H9 (cell line): ENCODE measurements around the gene MFSD12. TPM values are rescaled to one million over a fixed set of nuclear protein-coding genes. Genes with fewer than 3 reads are reported as not detected.

Source experiments
- DNase-seq: peaks from one replicate; pipeline ENCODE4 v3.0.0-alpha.2; 2017
- H2AFZ ChIP-seq: one replicate; pipeline ENCODE4 v1.6.1; 2013; ENCODE audit warnings: mild to moderate bottlenecking, low read length, control low read depth, moderate library complexity
- H2AK5ac ChIP-seq: 2 replicates; pipeline ENCODE4 v1.6.1; 2013; ENCODE audit warnings: low read length, control low read depth, mixed read lengths; ENCODE audit not compliant: insufficient read length
- H2BK120ac ChIP-seq: one replicate; pipeline ENCODE4 v1.6.1; 2013; ENCODE audit warnings: low read depth, mild to moderate bottlenecking, low read length, control low read depth, inconsistent platforms; ENCODE audit not compliant: poor library complexity, severe bottlenecking
- H2BK12ac ChIP-seq: 2 replicates; pipeline ENCODE4 v1.6.1; 2013; ENCODE audit warnings: low read length, control low read depth, mixed read lengths, low read depth; ENCODE audit not compliant: insufficient read length
- H2BK15ac ChIP-seq: 2 replicates; pipeline ENCODE4 v1.6.1; 2013; ENCODE audit warnings: low read depth, low read length, control low read depth
- H2BK20ac ChIP-seq: one replicate; pipeline ENCODE4 v1.6.1; 2013; ENCODE audit warnings: low read depth, mild to moderate bottlenecking, low read length, control low read depth, inconsistent platforms; ENCODE audit not compliant: poor library complexity, severe bottlenecking
- H2BK5ac ChIP-seq: 2 replicates; pipeline ENCODE4 v1.6.1; 2013; ENCODE audit warnings: low read length, control low read depth, mixed read lengths; ENCODE audit not compliant: insufficient read length
- H3K14ac ChIP-seq: 2 replicates; pipeline ENCODE4 v1.6.1; 2013; ENCODE audit warnings: low read length, control low read depth; ENCODE audit not compliant: insufficient read depth
- H3K18ac ChIP-seq: 2 replicates; pipeline ENCODE4 v1.6.1; 2013; ENCODE audit warnings: low read depth, mild to moderate bottlenecking, mixed read lengths, low read length, control low read depth; ENCODE audit not compliant: insufficient read length
- H3K23ac ChIP-seq: 2 replicates; pipeline ENCODE4 v1.6.1; 2013; ENCODE audit warnings: low read length, control low read depth, mixed read lengths, low read depth; ENCODE audit not compliant: insufficient read length
- H3K23me2 ChIP-seq: 2 replicates; pipeline ENCODE4 v1.6.1; 2013; ENCODE audit warnings: low read depth, mild to moderate bottlenecking, mixed read lengths, low read length, control low read depth; ENCODE audit not compliant: insufficient read length, poor library complexity, severe bottlenecking
- H3K27ac ChIP-seq: 2 replicates; pipeline ENCODE4 v1.5.1; 2013; ENCODE audit warnings: low read length, control low read depth, mixed read lengths, low read depth; ENCODE audit not compliant: insufficient read length
- H3K27me3 ChIP-seq: 2 replicates; pipeline ENCODE4 v1.6.1; 2013; ENCODE audit warnings: low read length, control low read depth, inconsistent platforms; ENCODE audit not compliant: insufficient read depth
- H3K4ac ChIP-seq: 2 replicates; pipeline ENCODE4 v1.6.1; 2013; ENCODE audit warnings: low read depth, mild to moderate bottlenecking, control low read depth, inconsistent platforms, low read length, moderate library complexity
- H3K4me1 ChIP-seq: 2 replicates; pipeline ENCODE4 v1.6.1; 2013; ENCODE audit warnings: low read length, control low read depth, inconsistent platforms; ENCODE audit not compliant: insufficient read depth
- H3K4me2 ChIP-seq: 2 replicates; pipeline ENCODE4 v1.6.1; 2013; ENCODE audit warnings: low read length, control low read depth, mixed read lengths; ENCODE audit not compliant: insufficient read length, insufficient read depth
- H3K56ac ChIP-seq: 2 replicates; pipeline ENCODE4 v1.6.1; 2013; ENCODE audit warnings: low read depth, mild to moderate bottlenecking, mixed read lengths, low read length, control low read depth; ENCODE audit not compliant: insufficient read length
- H3K79me1 ChIP-seq: 2 replicates; pipeline ENCODE4 v1.6.1; 2013; ENCODE audit warnings: low read depth, mild to moderate bottlenecking, moderate library complexity, low read length, control low read depth, inconsistent platforms; ENCODE audit not compliant: insufficient read depth, poor library complexity, severe bottlenecking
- H3K79me2 ChIP-seq: 2 replicates; pipeline ENCODE4 v1.6.1; 2013; ENCODE audit warnings: low read length, control low read depth, inconsistent platforms; ENCODE audit not compliant: insufficient read depth
- H3K9ac ChIP-seq: 2 replicates; pipeline ENCODE4 v1.6.1; 2013; ENCODE audit warnings: low read length, control low read depth, mixed read lengths; ENCODE audit not compliant: insufficient read length; ENCODE audit errors: extremely low read depth
- H3K9me3 ChIP-seq: one replicate; pipeline ENCODE4 v1.6.1; 2013; ENCODE audit warnings: low read depth, low read length, inconsistent platforms; ENCODE audit not compliant: control insufficient read depth
- H3T11ph ChIP-seq: one replicate; pipeline ENCODE4 v1.6.1; 2013; ENCODE audit warnings: mild to moderate bottlenecking, low read length, control low read depth, inconsistent platforms
- H4K20me1 ChIP-seq: one replicate; pipeline ENCODE4 v1.6.1; 2013; ENCODE audit not compliant: control insufficient read depth, insufficient read length, insufficient read depth
- H4K5ac ChIP-seq: 2 replicates; pipeline ENCODE4 v1.6.1; 2013; ENCODE audit warnings: low read depth, mild to moderate bottlenecking, mixed read lengths, low read length, control low read depth; ENCODE audit not compliant: insufficient read length
- H4K8ac ChIP-seq: replicated peaks from 2 replicates; pipeline ENCODE4 v1.6.1; 2013; ENCODE audit warnings: low read length, control low read depth, mixed read lengths, low read depth; ENCODE audit not compliant: insufficient read length
- H4K91ac ChIP-seq: 2 replicates; pipeline ENCODE4 v1.6.1; 2013; ENCODE audit warnings: low read depth, mild to moderate bottlenecking, moderate library complexity, mixed read lengths, low read length, control low read depth; ENCODE audit not compliant: insufficient read length
- H3K27ac Mint-ChIP-seq, 3 experiments: 2 replicates in 2 of 3; 3 replicates in 1 of 3; pipeline ENCODE4 v1.8.0; 2020 to 2021; ENCODE audit warnings: mixed read lengths in 3 of 3, mild to moderate bottlenecking in 1 of 3, moderate library complexity in 1 of 3
- H3K27me3 Mint-ChIP-seq: 2 replicates; pipeline ENCODE4 v1.8.0; 2021; ENCODE audit warnings: low read depth, mild to moderate bottlenecking, moderate library complexity, mixed read lengths
- H3K36me3 Mint-ChIP-seq, 3 experiments: 2 replicates in 2 of 3; 3 replicates in 1 of 3; pipeline ENCODE4 v1.8.0; 2020 to 2021; ENCODE audit warnings: low read depth in 3 of 3, mixed read lengths in 3 of 3; ENCODE audit not compliant: insufficient read depth in 1 of 3
- H3K4me1 Mint-ChIP-seq, 2 experiments: 2 replicates each; pipeline ENCODE4 v1.8.0; 2020; ENCODE audit warnings: mixed read lengths in 2 of 2
- H3K4me3 Mint-ChIP-seq, 2 experiments: 2 replicates in 1 of 2; 3 replicates in 1 of 2; pipeline ENCODE4 v1.8.0; 2020 to 2021; ENCODE audit warnings: mild to moderate bottlenecking in 2 of 2, mixed read lengths in 2 of 2, moderate library complexity in 1 of 2
- H3K9me3 Mint-ChIP-seq, 2 experiments: 2 replicates in 1 of 2; 3 replicates in 1 of 2; pipeline ENCODE4 v1.8.0; 2020; ENCODE audit warnings: mild to moderate bottlenecking in 2 of 2, mixed read lengths in 2 of 2, moderate library complexity in 1 of 2
- WGBS: extraction: QIAGEN DNeasy Blood & Tissue Kit; methylation state at CpG from one replicate; pipeline ENCODE4 v1.1.7; 2013; ENCODE audit warnings: missing lambda C conversion rate, low lambda C conversion rate, mixed read lengths; ENCODE audit not compliant: insufficient read length; ENCODE audit errors: extremely low coverage; 5-methylcytosine and 5-hydroxymethylcytosine counted together
- total RNA-seq: library from RNA; stranded (reverse); gene quantifications from 2 replicates; pipeline ENCODE4 v1.2.1, GENCODE V29; 2021
- TF ChIP-seq, protein P1 (sequence below): fragments of 200-600 bp; sonication (generic); conservative IDR thresholded peaks from 3 replicates; pipeline ENCODE4 v1.8.0; 2021; ENCODE audit warnings: antibody characterized with exemption, mild to moderate bottlenecking

MFSD12 gene
- total RNA-seq, 1 experiment from 2014 or later: 58.8 TPM

DNA sequence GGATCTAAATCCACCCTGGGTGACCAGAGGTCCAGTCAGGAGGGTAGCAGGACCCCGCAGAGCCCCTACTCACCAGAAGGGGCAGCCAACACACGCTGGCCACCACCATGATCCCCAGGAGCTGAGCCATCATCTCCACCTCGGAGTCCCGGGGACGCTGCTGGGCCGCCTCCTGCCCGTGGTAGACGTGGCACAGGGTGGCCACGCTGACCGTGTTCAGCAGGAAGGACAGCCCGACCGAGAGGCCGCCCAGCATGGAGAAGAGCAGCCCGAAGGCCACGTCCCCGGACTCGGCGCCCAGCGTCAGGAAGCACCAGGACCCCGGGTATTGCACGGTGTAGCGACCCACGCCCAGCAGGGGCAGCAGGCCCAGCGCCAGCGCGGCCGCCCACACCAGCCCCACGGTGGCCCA is 42.4 kb upstream of the MFSD12 start:
- Histone ChIP-seq H3K4me2 (no peak overlapping the region), H3K56ac (no peak overlapping the region), H3K9me3 (no peaks in the 10 kb centered on the region), H2BK5ac (no peak overlapping the region), H2BK20ac (no peak overlapping the region), H2BK120ac (no peak overlapping the region), H4K5ac (no peak overlapping the region), H3K23me2 (no peaks in the 10 kb centered on the region), H4K8ac (no peak overlapping the region), H2AFZ (no peak overlapping the region), H3K9ac (no peak overlapping the region), H3K79me1 (no peaks in the 10 kb centered on the region), H3T11ph (no peak overlapping the region), H2BK12ac (no peak overlapping the region), H3K27me3 (no peaks in the 10 kb centered on the region), H2AK5ac (no peak overlapping the region), H2BK15ac (no peak overlapping the region), H3K14ac (no peak overlapping the region), H3K4me1 (no peaks in the 10 kb centered on the region), H4K91ac (no peak overlapping the region), H4K20me1 (no peaks in the 10 kb centered on the region), H3K27ac (no peak overlapping the region), H3K23ac (no peak overlapping the region), H3K18ac (no peak overlapping the region), H3K4ac (no peak overlapping the region), H3K79me2 (no peaks in the 10 kb centered on the region)
- no peaks in the 10 kb centered on the region for H3K4me1 Mint-ChIP-seq
- H3K9me3 Mint-ChIP-seq: peaks cover 0 to 4% of the 10 kb centered on the region in 2 experiments; a peak in 1 of 5 replicates
- no peak overlapping the region for H3K4me3 Mint-ChIP-seq
- TF ChIP-seq, protein P1, sequence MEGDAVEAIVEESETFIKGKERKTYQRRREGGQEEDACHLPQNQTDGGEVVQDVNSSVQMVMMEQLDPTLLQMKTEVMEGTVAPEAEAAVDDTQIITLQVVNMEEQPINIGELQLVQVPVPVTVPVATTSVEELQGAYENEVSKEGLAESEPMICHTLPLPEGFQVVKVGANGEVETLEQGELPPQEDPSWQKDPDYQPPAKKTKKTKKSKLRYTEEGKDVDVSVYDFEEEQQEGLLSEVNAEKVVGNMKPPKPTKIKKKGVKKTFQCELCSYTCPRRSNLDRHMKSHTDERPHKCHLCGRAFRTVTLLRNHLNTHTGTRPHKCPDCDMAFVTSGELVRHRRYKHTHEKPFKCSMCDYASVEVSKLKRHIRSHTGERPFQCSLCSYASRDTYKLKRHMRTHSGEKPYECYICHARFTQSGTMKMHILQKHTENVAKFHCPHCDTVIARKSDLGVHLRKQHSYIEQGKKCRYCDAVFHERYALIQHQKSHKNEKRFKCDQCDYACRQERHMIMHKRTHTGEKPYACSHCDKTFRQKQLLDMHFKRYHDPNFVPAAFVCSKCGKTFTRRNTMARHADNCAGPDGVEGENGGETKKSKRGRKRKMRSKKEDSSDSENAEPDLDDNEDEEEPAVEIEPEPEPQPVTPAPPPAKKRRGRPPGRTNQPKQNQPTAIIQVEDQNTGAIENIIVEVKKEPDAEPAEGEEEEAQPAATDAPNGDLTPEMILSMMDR: peak; percentile 62
- H3K36me3 Mint-ChIP-seq: no peaks in the 10 kb centered on the region
- no peak overlapping the region for H3K27ac Mint-ChIP-seq
- DNase-seq: peak; percentile 79
- WGBS: no CpG with 5 or more reads among the region's 28 CpGs
- peaks cover 10% of the 10 kb centered on the region for H3K27me3 Mint-ChIP-seq
